Dedifferentiated amniotic fluid mesenchymal stem cell (primary cell): ENCODE data around the gene ARHGAP26.

Experiments used
- DNase-seq: peaks from one replicate; pipeline ENCODE4 v3.0.0-alpha.2; 2016; ENCODE audit errors: extremely low spot score

Gene ARHGAP26

GRCh38 chr5:142811866-142812557, 41.8 kb downstream of the ARHGAP26 start:
- no peak for DNase-seq

GRCh38 chr5:142813220-142813619, 43.0 kb downstream of the ARHGAP26 start:
- no peak for DNase-seq

DNA sequence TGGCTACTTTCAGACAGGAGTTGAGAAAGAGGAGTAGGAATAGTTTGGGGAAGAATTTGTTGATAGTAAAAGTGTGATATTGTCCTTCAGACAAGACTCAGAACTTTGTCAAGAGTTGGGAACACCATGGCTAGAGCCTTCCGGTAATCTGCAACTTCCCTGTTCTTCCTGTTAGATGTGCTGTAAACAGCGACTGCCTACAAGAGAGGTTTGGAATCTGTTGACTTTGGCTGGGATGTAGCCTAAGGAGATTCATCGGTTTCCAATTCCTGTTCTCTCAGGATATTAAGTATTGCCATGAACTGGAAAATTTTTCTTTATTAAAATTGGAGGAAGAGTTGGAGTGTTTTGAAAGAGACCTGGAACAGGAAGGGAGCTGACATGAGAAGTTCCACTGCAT, 43.9 kb downstream of the ARHGAP26 start:
- DNase-seq: no peak

DNA sequence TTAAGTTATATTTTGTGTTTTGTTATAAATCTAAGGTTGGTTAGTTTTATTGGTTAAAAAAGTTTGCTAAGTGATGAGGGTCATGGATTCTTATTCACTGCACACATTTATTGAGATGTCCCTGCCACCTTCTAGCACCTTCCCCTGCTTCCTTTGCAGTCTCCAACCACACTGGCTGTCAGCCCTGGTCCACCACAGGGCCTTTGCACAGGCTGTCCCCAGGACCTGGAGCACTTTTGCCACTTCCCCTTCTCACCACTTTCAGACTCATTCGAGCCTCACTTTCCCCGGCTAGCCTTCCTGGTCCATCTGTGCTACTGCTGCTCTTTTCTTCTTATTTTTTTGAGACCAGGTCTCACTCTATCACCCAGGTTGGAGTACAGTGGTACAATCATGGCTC, 45.3 kb downstream of the ARHGAP26 start:
- DNase-seq: no peak

- DNase-seq: peak; percentile 26
These were observed 46.6 kb downstream of the ARHGAP26 start for GRCh38 chr5:142816531-142817430.

DNA sequence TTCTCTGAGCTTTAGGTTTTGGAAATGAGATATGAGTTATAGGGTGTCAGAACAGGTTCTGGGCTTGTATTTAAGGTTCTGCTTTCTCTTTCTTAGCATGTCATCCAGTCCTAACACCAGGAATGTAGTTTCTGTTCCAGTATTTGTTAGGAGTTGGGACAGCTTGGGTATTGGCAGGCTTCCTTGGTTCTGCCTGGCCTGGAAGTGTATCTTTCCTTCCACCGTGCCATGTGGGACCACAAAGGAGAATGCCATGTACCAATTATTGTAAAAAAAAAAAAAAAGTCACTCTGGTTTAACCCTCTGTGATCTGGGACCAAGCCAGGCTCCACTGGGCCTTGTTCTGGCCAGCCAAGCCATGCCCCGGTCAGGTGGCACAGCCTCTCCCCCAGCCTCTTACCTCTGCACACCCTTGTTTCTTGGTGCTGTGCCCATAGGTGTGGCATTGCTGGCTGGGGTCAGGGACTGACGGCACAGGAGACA, 47.8 kb downstream of the ARHGAP26 start:
- peak; percentile 25 for DNase-seq

GRCh38 chr5:142819292-142819691, 49.1 kb downstream of the ARHGAP26 start:
- DNase-seq: no peak

DNA sequence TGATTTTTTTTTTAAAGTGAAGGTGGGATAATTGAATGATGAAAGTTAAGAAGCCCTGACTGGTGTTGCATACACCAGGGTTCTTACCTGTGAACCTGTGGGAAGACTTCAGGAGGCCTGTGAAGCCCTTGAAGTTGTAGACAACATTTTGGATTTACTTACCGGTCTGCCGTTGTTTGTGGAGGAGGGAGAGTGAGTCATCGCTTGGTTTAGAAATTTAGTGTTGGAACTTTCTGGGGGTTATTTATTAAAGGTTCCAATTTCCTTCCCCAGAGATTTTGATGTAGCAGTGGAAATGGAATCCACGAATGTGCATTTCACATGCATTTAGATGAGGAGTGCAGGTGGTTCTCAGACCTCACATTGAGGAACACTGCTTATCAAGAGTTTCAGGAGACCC, 49.6 kb downstream of the ARHGAP26 start:
- no peak for DNase-seq

GRCh38 chr5:142820447-142820846, 50.3 kb downstream of the ARHGAP26 start:
- no peak for DNase-seq

DNA sequence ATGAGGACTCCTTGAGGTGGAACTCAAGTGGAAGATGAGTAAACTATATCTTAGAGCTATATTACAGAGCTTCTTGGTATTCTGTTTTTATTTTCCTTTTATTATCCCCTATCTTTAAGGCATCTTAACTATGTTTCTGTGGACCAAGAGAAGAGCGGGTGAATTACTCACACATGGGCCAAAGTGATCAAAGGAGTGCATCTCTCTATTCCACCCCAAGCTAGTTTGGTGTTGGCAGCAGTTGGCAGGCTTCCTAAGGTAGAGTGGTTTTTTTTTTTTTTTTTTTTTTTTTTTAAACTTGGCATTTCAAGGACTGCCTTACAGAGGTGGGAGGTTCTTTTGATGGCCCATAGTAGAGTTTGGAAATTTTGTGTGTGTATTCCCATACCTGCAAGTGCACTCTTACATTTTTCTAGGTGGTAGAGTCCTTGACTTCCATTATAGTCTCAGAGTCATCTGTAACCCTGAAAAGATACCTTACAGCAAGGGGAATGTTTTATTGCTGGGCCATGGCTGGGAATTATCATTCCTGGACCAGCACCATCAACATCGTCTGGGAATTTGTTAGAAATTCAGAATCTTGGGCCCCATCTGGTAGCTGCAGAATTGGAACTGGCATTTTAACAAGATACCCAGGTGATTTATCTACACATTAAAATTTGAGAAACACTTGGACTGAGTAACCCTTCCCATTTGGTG, 51.0 kb downstream of the ARHGAP26 start:
- no peak for DNase-seq

DNA sequence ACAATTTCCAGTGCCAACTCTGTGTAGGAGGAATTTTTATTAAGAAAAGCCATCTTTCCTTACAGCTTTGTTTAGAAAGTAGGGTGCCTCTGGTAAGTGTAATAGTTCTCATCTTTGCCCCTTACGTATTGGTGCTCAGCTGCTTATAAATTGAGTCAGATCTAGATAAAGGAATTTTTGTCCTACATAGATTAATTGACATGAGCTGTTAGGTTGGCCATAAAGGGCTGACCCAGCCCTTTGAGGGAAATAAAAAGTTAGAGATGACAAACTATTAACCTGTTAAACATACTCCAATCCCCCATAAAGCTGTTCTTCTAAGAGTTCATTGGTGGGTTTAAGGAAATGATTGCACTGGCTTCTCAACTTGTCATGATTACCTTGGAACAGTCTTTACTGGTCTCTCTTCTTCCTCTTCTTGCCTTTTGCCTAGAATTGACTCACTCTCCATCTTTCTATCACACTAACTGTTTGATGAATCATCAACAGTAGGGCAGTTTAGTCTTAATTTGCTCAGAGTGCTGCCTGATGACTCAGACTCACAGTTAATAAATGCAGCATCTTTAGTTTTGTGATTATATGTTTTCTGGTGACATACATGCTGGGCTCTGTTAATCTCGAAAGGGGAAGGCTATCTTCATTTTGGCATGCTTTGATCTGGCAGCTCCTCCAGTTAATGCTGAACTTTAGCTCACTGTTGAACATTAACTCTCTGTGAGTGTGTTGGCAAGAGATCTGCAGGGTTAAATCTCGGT, 51.7 kb downstream of the ARHGAP26 start:
- DNase-seq: peak; percentile 48

GRCh38 chr5:142823126-142823525, 52.9 kb downstream of the ARHGAP26 start:
- DNase-seq: no peak

DNA sequence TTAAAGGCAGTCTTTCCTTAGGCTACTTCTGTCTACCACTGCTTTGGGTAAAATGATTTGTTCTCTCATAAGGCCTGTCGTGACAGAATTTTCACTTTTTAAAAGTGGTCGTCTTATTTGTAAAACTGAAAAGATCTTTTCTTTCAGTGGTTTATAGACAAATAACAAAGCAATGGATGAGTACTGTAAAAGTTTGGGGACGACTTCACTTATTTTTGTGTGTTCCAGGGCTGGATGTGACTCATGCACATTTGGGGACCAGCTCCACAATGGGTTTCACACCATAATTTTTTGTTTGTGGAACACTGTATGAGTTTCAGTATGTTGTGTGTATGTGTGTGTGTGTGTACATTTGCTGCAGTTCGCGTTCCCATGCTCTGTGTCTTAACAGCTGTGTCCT, 53.6 kb downstream of the ARHGAP26 start:
- no peak for DNase-seq

- no peak for DNase-seq
These were observed 54.2 kb downstream of the ARHGAP26 start for GRCh38 chr5:142824391-142824790.

- DNase-seq: no peak
These were observed 55.4 kb downstream of the ARHGAP26 start for GRCh38 chr5:142825378-142826089.

DNA sequence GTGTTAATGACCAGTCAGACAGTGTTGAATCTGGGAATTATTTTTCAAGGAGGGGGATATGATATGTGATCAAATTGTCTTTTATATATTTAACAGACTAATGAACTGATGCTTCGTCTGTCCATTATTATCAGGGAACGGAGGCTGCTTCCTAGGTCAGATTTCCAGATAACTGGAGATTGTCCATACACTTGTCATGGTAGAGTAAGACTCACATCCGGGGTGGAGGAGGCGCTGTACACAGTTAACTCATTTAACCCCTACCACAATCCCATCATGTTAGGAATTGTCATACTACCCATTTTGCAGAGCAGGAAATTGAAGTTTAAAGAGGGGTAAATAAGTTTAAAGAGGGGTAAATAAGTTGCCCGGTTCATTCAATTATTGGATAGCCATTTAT, 55.9 kb downstream of the ARHGAP26 start:
- no peak for DNase-seq

- peak; percentile 43 for DNase-seq
These were observed 56.7 kb downstream of the ARHGAP26 start for GRCh38 chr5:142826741-142827492.

- DNase-seq: no peak
These were observed 57.9 kb downstream of the ARHGAP26 start for GRCh38 chr5:142827934-142828576.

DNA sequence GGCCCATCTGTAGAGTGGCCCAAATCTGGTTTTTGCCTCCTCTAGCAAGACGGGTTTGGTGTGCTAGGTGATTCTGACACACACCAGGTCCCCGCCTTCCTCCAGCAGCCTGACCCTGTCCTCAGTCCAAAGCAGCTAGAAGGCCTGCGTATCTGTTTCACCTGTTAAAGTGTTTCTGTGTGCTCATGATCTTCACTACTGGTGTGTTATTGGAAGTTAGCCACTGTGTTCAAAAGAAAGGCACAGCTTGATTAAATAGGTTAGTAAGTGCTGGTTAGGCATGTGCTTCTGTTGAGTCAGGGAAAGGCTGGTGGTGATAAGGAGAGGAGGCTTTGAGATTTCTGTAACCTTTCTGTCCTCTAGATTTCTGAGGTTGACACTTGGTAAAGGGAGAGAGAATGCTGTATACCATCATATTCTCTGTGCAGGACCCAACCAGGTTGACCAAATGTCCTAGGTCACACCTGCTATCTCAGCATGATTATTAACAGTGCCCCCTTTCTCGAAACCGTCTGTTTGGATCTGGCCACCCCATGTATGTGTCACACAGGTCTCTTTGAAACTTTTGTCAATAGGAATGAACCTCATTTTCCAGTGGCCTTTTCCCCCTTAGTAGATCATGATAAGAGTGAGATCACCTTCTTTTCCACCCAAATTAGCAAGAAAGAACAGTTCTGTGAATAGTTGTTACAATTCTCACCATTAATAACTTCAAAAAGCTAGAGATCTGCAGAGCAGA, 58.8 kb downstream of the ARHGAP26 start:
- no peak for DNase-seq
